Naive thymus-derived CD8-positive, alpha-beta T cell (primary cell): Measurements from ENCODE around the gene PLXDC1. TPM values are rescaled to one million over a fixed set of nuclear protein-coding genes. Genes with fewer than 3 reads are reported as not detected.
"Not testable (repeated sequence)": the region's sequence is repeated elsewhere in the genome, so short reads cannot be mapped to it uniquely, and the experiment has no call there.

ENCODE experiments used
- ATAC-seq, 2 donors: fragments of 150-1000 bp; cut with Tn5 transposase in 1 of 2; sonication (Bioruptor Pico), chemical (Tn5 transposase) in 1 of 2; 1 replicate in 1 of 2; 2 replicates in 1 of 2; pipeline ENCODE4 v1.10.0; 2021; ENCODE audit warnings: mild to moderate bottlenecking in 2 of 2, moderate library complexity in 2 of 2
- POLR2A ChIA-PET: fragments of 350-600 bp; sonication (Branson Sonifier 250); formaldehyde crosslinking; loops from one replicate; lab custom pipeline; 2021; ENCODE audit warnings: antibody characterized with exemption; lab: Charles Lee
- DNase-seq, 10 donors: peaks; one replicate each; pipeline versions ENCODE4 v3.0.0 to v3.0.0-alpha.2; 2020 to 2022
- H3K27ac Mint-ChIP-seq, 10 donors: one replicate each; pipeline ENCODE4 v1.8.0; 2020 to 2022; ENCODE audit warnings: mild to moderate bottlenecking in 10 of 10, mixed read lengths in 10 of 10, moderate library complexity in 4 of 10, inconsistent platforms in 1 of 10
- H3K27me3 Mint-ChIP-seq, 5 donors: one replicate each; pipeline ENCODE4 v1.8.0; 2021 to 2022; ENCODE audit warnings: mixed read lengths in 5 of 5
- H3K36me3 Mint-ChIP-seq, 3 donors: one replicate each; pipeline ENCODE4 v1.8.0; 2020 to 2022; ENCODE audit warnings: mixed read lengths in 3 of 3, mild to moderate bottlenecking in 2 of 3, inconsistent platforms in 1 of 3
- H3K4me1 Mint-ChIP-seq, 4 donors: one replicate each; pipeline ENCODE4 v1.8.0; 2021 to 2022; ENCODE audit warnings: mixed read lengths in 4 of 4
- H3K4me3 Mint-ChIP-seq, 10 donors: one replicate each; pipeline ENCODE4 v1.8.0; 2020 to 2022; ENCODE audit warnings: mild to moderate bottlenecking in 10 of 10, mixed read lengths in 10 of 10, moderate library complexity in 6 of 10, inconsistent platforms in 1 of 10
- H3K9me3 Mint-ChIP-seq, 9 donors: one replicate each; pipeline ENCODE4 v1.8.0; 2020 to 2022; ENCODE audit warnings: mixed read lengths in 9 of 9, mild to moderate bottlenecking in 3 of 9, inconsistent platforms in 1 of 9, moderate library complexity in 1 of 9
- polyA plus RNA-seq, 3 donors: library from polyadenylated mRNA; unstranded; fragments of 300-500 nt; fragmentation: Illumina TruSeq; gene quantifications; one replicate each; pipeline ENCODE4 v1.2.3, GENCODE V29; 2021
- total RNA-seq, 8 experiments: library from RNA in 2 of 8; stranded (reverse) in 2 of 8; gene quantifications; one replicate each; pipeline ENCODE4 v1.2.3 and lab custom pipeline; 2021 to 2026

PLXDC1 gene
- total and polyA plus RNA-seq, 5 experiments from 2014 or later = 14.0 to 37.3 (median 23.6) TPM

DNA sequence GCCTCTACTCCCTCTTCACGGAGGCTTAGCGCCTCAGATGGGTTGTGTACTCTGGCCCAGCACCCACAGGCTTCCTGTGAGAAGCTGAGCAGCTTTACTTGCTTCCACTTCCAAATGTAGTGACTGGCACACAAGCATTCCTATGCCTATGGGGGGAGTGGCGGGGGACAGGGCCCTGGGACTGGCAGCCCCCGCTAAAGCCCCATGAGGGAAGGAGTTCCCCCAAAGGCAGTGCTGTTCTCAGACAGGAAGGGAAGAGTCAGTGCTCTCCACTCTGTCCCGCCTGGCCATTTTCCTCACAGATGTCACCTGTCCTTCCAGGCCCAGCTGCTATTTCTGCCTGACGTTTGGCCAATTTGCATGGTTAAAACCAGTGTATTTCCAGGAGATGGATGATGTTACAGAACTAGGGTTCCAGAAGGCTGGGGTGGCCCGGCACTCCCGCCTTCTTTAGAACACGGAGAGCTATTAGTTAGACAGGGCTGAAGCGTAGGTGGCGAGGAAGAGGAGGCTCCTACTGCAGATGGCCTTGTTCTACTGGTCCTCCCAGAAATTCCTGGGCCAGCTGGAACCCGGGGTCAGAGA lies 100.3 kb downstream of the PLXDC1 start:
- Mint-ChIP-seq H3K4me3 (no peak overlapping the region), H3K4me1 (peaks cover 0 to under 1% (median 0%) of the 10 kb centered on the region in 4 donors), H3K27ac (no peak overlapping the region), H3K27me3 (peaks cover 0 to 6% (median 2%) of the 10 kb centered on the region in 5 donors), H3K9me3 (peaks cover 0 to 25% (median 5%) of the 10 kb centered on the region in 9 donors), H3K36me3 (peaks cover 0 to 5% (median 0%) of the 10 kb centered on the region in 3 donors)
- ATAC-seq (no peak), DNase-seq (no peak)
- POLR2A ChIA-PET = interaction anchor here (0.6 kb wide), 1 partner anchor 53 kb away, joined by 6 read pairs; no protein-coding TSS in a partner anchor

DNA sequence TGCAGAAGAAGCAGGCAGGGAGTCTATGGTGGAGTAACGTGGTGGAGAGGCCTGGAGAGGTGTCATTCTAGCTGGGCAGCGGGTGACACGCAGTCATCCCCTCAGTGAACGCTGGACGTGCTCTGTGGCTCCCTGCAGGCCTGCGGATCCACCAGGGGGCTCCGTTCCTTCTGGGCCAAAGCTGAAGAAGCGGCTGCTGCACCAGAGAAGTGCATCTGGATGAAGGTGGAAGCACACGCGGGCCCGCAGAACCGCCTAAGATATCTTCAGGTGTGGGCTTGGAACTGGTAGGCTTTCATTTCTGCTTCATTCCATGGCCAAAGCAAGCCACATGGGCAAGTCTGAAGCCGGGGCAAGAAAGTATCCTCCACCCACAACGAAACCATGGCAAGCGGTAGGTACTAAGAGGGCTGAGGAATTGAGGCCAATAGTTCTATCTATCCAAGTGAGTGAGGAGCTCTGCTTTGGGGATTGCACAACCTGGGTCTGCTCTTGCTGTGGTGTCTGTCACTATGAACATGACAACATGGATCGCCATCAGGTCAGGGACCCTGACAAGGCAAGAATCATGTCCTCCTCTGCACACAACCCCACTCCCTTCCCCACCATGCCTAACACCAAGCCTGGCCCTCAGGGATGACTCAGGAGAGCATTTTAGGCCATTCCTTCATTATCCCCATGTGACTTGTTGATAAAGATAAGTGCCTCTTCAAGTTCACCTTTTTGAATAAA lies 105.3 kb downstream of the PLXDC1 start:
- H3K27me3 Mint-ChIP-seq = peaks cover 0 to 8% (median 2%) of the 10 kb centered on the region in 5 donors
- peaks cover 0 to 38% (median 5%) of the 10 kb centered on the region in 9 donors for H3K9me3 Mint-ChIP-seq
- H3K4me3 Mint-ChIP-seq = no peak overlapping the region
- no peaks in the 10 kb centered on the region for H3K4me1 Mint-ChIP-seq
- H3K27ac Mint-ChIP-seq = peak overlapping the region in 1 of 10 donors; percentile 53
- DNase-seq = no peak
- POLR2A ChIA-PET = interaction anchor here (0.6 to 2.5 kb wide), 2 partner anchors 11 to 123 kb away, joined by 3 to 8 read pairs; no protein-coding TSS in a partner anchor
- peaks cover 0 to 11% (median 8%) of the 10 kb centered on the region in 3 donors for H3K36me3 Mint-ChIP-seq
- no peak for ATAC-seq

DNA sequence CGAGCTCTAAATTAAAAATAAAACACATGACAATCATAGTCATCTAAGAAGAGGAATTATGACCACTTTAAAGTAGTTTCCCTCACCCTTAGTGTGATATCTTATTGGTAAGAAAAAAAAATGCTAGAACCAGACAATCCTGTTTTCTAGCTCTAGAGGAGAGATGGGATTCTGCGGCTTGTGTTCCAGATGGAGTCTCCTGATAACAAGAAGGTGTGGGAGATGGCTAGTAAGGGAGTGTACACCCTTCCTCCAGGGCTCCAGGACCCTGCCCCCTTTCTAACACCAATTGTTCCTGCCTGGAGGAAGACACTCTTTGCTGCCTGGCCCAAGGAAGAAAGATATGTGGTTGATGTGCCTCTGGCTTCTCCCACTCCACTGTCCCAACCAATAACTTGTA lies 115.4 kb downstream of the PLXDC1 start:
- Mint-ChIP-seq H3K36me3 (no peaks in the 10 kb centered on the region), H3K27me3 (peaks cover 4 to 17% (median 13%) of the 10 kb centered on the region in 5 donors), H3K9me3 (no peaks in the 10 kb centered on the region), H3K4me3 (no peak overlapping the region), H3K4me1 (no peaks in the 10 kb centered on the region), H3K27ac (peak overlapping the region in 1 of 10 donors; percentile 56)
- ATAC-seq (no peak), DNase-seq (no peak)
- POLR2A ChIA-PET = interaction anchor here (0.7 kb wide), 1 partner anchor 20 kb away, joined by 3 read pairs; no protein-coding TSS in a partner anchor

DNA sequence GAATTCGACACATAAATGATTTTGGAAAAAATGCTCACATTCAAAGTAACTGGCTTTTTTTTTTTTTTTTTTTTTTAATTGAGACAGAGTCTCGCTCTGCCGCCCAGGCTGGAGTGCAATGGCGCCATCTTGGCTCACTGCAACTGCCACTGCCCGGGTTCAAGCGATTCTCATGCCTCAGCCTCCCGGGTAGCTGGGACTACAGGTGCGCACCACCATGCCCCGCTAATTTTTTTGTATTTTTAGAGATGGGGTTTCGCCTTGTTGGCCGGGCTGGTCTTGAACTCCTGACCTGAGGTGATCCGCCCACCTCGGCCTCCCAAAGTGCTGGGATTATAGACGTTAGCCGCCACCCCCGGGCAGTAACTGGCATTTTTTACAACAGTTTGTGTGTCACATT lies 115.9 kb downstream of the PLXDC1 start:
- not testable (repeated sequence) for H3K9me3 Mint-ChIP-seq, H3K36me3 Mint-ChIP-seq, DNase-seq, H3K4me1 Mint-ChIP-seq, ATAC-seq, H3K4me3 Mint-ChIP-seq, H3K27ac Mint-ChIP-seq
- peaks cover 4 to 18% (median 16%) of the 10 kb centered on the region in 5 donors for H3K27me3 Mint-ChIP-seq
- POLR2A ChIA-PET = interaction anchor here (0.7 kb wide), 1 partner anchor 21 kb away, joined by 3 read pairs; no protein-coding TSS in a partner anchor

DNA sequence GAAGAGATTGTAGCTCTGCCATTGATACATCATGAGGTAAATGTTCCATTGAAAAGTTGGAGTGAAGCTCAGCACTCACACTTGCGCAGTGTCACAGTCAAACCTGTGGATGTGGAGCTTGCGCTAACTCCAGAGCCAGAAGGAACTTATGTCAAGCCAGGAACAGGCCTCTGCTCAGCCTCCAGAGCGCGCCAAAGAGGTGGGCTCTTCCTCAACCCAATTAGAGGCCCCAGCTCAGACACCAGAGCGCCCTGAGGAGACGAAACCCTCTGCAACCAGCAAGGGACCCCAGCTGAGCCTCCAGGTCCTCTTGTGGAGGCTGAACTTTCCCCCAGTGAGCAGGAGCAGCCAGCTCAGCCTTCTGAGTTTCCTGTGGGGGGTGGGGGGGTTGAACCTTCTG lies 122.7 kb downstream of the PLXDC1 start:
- Mint-ChIP-seq H3K4me1 (peaks cover 5 to 13% (median 10%) of the 10 kb centered on the region in 4 donors), H3K4me3 (no peak overlapping the region), H3K27ac (peak overlapping the region in 1 of 10 donors; percentile 27), H3K27me3 (peaks cover 8 to 19% (median 18%) of the 10 kb centered on the region in 5 donors), H3K36me3 (no peaks in the 10 kb centered on the region), H3K9me3 (no peaks in the 10 kb centered on the region)
- ATAC-seq (no peak), DNase-seq (no peak)
- POLR2A ChIA-PET = interaction anchor here (0.7 to 1.0 kb wide), 2 partner anchors 11 to 14 kb away, joined by 3 to 4 read pairs; no protein-coding TSS in a partner anchor

DNA sequence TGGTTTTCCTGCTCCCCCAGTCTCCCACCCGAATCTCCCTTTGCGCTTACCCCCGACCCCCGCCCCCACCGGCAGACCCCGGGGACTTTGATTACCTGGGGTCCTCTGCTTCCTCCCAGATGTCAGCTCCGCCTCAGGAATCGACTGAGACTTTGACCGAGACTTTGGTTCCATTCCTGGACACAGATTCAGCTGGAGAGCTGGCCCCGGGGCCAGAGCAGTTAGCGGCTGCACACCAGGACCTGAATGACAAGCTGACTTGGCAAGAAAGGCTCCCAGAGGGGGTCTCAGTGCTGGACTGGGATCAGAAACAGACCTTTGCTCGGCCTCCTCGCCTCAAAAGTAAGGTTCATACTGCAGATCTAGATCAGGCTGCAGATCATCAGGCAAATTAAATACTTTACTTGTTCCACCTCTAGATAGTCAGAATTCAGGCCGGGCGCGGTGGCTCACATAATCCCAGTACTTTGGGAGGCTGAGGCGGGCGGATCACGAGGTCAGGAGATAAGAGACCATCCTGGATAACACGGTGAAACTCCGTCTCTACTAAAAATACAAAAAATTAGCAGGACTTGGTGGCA lies 123.9 kb downstream of the PLXDC1 start:
- peaks cover 5 to 13% (median 10%) of the 10 kb centered on the region in 4 donors for H3K4me1 Mint-ChIP-seq
- ATAC-seq (no peak), DNase-seq (no peak)
- peak overlapping the region; percentile 22 to 77 (median 62) for H3K4me3 Mint-ChIP-seq
- no peak overlapping the region for H3K27ac Mint-ChIP-seq
- POLR2A ChIA-PET = interaction anchor here (1.0 kb wide), 1 partner anchor 10 kb away, joined by 4 read pairs; no protein-coding TSS in a partner anchor
- peaks cover 8 to 18% (median 18%) of the 10 kb centered on the region in 5 donors for H3K27me3 Mint-ChIP-seq
- H3K9me3 Mint-ChIP-seq = no peaks in the 10 kb centered on the region
- no peaks in the 10 kb centered on the region for H3K36me3 Mint-ChIP-seq

DNA sequence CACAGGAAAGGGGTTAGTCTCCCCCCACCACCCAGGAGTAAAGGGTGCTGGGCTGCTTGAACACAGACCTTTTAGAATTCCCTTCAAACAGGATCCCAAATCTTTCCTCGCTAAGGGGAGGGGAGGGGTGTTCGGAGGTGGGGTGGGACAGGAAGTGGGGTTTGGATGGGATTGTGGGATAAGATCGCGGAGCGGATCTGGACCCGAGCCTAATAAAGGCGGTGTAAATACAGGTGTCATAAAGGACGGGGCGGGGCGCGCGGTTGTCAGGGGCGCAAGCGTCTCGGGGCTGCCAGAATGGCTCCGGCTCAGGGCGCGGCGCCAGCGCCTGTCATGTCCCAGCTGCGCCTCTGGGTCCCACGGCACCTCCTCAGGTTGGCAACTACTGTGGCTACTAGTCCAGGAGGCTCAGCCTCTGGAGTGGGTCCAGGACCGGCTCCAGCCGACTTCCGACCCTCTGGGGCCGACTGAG lies 124.4 kb downstream of the PLXDC1 start:
- peaks cover 5 to 18% (median 14%) of the 10 kb centered on the region in 5 donors for H3K27me3 Mint-ChIP-seq
- peak; percentile 93 for ATAC-seq
- peak in 8 of 10 donors; percentile 5 to 68 (median 28) for DNase-seq
- no peaks in the 10 kb centered on the region for H3K36me3 Mint-ChIP-seq
- POLR2A ChIA-PET = no interaction called here
- no peaks in the 10 kb centered on the region for H3K9me3 Mint-ChIP-seq
- peak overlapping the region in 3 of 10 donors; percentile 22 to 73 (median 50) for H3K27ac Mint-ChIP-seq
- peaks cover 5 to 13% (median 10%) of the 10 kb centered on the region in 4 donors for H3K4me1 Mint-ChIP-seq
- peak overlapping the region; percentile 22 to 77 (median 62) for H3K4me3 Mint-ChIP-seq

DNA sequence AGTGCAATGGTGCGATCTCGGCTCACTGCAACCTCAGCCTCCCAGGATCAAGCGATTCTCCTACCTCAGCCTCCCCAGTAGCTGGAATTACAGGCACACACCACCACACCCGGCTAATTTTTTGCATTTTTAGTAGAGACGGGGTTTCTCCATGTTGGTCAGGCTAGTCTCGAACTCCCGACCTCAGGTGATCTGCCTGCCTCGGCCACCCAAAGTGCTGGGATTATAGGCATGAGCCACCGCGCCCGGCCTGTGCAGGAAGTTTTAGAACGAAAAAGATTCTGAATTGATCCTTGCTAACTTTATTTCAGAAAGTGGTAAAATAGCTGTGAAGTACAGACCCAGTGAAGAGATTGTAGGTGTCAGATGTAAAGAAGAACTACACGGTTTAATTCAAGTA lies 125.1 kb downstream of the PLXDC1 start:
- H3K9me3 Mint-ChIP-seq, DNase-seq, ATAC-seq, POLR2A ChIA-PET, H3K36me3 Mint-ChIP-seq: not testable (repeated sequence)
- Mint-ChIP-seq H3K4me3 (peak overlapping the region in 7 of 10 donors; percentile 15 to 71 (median 56)), H3K27ac (peak overlapping the region in 2 of 10 donors; percentile 29 to 50), H3K4me1 (peaks cover 5 to 13% (median 10%) of the 10 kb centered on the region in 4 donors), H3K27me3 (peaks cover 4 to 18% (median 9%) of the 10 kb centered on the region in 5 donors)

DNA sequence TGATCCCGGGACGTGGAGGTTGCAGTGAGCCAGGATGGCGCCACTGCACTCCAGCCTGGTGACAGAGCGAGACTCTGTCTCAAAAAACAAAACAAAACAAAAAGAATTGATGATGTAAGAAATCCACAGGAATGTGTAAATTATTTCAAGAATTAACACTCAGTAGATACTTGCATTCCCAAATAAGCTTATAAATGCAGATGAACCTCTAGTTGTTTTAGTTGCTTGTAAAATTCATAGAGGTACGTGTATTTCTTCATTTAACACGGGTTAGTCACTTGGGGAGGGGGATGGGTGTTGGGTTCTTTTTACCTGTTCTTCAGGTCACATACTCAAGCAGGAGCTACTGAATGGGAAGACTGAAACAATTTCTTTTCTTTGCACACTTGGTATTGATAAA lies 128.5 kb downstream of the PLXDC1 start:
- Mint-ChIP-seq H3K36me3 (no peaks in the 10 kb centered on the region), H3K9me3 (no peaks in the 10 kb centered on the region), H3K4me3 (no peak overlapping the region), H3K27ac (no peak overlapping the region), H3K4me1 (peaks cover 15 to 27% (median 21%) of the 10 kb centered on the region in 4 donors), H3K27me3 (peaks cover 0 to 13% (median 3%) of the 10 kb centered on the region in 5 donors)
- no peak for DNase-seq
- POLR2A ChIA-PET = interaction anchor here (0.6 to 1.5 kb wide), 2 partner anchors 17 to 428 kb away, joined by 3 read pairs; partner anchors contain the start of gene MED1
- no peak for ATAC-seq

DNA sequence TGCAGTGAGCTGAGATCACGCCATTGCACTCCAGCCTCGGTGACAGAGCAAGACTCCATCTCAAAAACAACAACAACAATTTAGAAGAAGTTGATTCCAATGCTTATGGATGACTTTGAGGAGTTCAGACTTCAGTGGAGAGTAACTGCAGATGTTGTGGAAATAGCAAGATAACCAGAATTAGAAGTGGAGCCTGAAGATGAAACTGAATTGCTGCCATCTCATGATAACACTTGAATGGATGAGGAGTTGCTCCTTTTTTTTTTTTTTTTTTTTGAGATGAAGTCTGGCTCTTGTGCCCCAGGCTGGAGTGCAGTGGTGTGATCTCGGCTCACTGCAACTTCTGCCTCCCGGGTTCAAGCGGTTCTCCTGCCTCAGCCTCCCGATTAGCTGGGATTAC lies 131.4 kb downstream of the PLXDC1 start:
- H3K9me3 Mint-ChIP-seq, H3K27me3 Mint-ChIP-seq, H3K27ac Mint-ChIP-seq, POLR2A ChIA-PET, ATAC-seq, DNase-seq, H3K36me3 Mint-ChIP-seq, H3K4me3 Mint-ChIP-seq: not testable (repeated sequence)
- peaks cover 16 to 32% (median 29%) of the 10 kb centered on the region in 4 donors for H3K4me1 Mint-ChIP-seq

DNA sequence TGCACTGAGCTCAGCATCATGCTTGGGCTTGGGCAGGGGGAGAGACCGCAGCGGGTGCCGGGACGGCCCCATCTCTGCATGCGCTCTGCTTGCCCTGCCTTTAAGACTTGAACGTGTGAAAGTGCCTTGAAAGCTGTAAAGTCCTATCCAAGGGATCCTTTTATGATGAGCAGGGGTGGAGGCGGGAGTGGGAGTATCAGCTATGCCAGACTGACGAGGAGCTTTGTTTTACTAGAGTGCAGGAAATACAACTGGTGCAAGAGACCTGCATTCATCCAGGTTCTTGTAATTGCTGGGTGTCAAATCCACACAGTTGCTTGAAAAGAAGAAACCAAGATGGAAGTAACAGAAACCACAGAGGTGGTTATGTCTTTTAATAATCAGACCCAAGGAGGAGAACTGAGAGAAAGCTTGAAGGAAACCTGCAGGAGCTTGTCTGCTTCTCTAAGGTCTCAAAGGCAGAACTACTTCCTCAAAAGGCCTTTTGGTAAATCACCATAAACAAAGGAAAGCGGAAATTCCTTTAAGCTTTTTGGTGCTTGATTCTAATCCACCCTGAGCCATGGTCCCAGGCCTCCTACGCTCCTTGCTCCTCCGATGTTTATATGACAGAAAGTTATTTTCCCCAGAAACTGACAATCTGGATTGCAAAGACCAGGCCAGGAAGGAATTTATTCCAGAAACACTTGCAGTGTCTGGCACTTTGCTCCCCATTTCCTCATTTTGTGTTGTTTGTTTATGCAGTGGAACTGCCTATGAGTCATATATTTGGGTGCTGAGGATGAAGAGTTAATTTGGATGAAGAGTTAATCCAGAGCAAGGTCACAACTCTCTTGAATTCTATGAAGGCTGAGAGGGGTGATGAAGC lies 132.9 kb downstream of the PLXDC1 start:
- no peaks in the 10 kb centered on the region for H3K27me3 Mint-ChIP-seq
- peak overlapping the region in 5 of 10 donors; percentile 19 to 60 (median 23) for H3K4me3 Mint-ChIP-seq
- H3K4me1 Mint-ChIP-seq = peaks cover 18 to 32% (median 29%) of the 10 kb centered on the region in 4 donors
- POLR2A ChIA-PET = interaction anchor here (0.9 to 1.1 kb wide), 4 partner anchors 9 to 135 kb away, joined by 3 to 4 read pairs (median 3); no protein-coding TSS in a partner anchor
- H3K36me3 Mint-ChIP-seq = no peaks in the 10 kb centered on the region
- ATAC-seq = no peak
- no peak for DNase-seq
- peak overlapping the region in 8 of 10 donors; percentile 39 to 90 (median 51) for H3K27ac Mint-ChIP-seq
- no peaks in the 10 kb centered on the region for H3K9me3 Mint-ChIP-seq
